ENCODE data around the gene DNAAF5. TPM values are rescaled to one million over a fixed set of nuclear protein-coding genes. Genes with fewer than 3 reads are reported as not detected.

Gene DNAAF5
- total and polyA plus RNA-seq, 2 of the 4 experiments (the other 2 are of a cell fraction), result 12.4 to 32.6 TPM

DNA sequence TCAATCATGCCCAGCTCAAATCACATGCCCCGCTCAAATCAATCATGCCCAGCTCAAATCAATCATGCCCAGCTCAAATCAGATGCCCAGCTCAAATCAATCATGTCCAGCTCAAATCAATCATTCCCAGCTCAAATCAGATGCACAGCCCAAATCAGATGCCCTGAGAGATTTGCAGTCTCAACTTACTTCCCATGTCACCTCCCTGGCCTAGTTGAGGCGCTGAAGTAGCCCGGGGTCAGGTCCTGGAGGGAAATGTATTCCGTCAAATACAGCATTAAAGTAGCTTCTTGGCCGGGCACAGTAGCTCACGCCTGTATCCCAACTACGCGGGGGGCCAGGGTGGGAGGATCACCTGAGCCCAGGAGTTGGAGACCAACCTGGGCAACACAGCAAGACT lies 16.3 kb downstream of the DNAAF5 start:
- no TSS peak for BruUV-seq (replicated peaks)
- Histone ChIP-seq H3K4me3 (ENCODE audit: insufficient read depth, low read depth, low read length) (no peak overlapping the region), H4K5ac (ENCODE audit: low read depth, low read length) (no peak overlapping the region), H2AK9ac (replicated peaks; ENCODE audit: low read depth, low read length, poor library complexity) (no peak overlapping the region), H2BK20ac (ENCODE audit: low read depth, low read length) (no peak overlapping the region), H3K36me3 (ENCODE audit: control insufficient read depth, insufficient read depth, low read length) (peaks cover 21% of the 10 kb centered on the region), H3K27me3 (ENCODE audit: control insufficient read depth, insufficient read depth, low read length) (no peaks in the 10 kb centered on the region), H3K9me3 (ENCODE audit: control insufficient read depth, insufficient read depth, low read length) (no peaks in the 10 kb centered on the region), H3K4me2 (ENCODE audit: low read depth, low read length) (no peak overlapping the region), H4K91ac (ENCODE audit: insufficient read depth, low read depth, low read length) (no peak overlapping the region), H3K9ac (ENCODE audit: low read depth, low read length) (no peak overlapping the region), H3K4me1 (ENCODE audit: control insufficient read depth, insufficient read depth, low read length) (no peaks in the 10 kb centered on the region), H3K9me1 (ENCODE audit: insufficient read depth, low read length) (0 out of 2 replicates have a peak, but pooled peaks cover 7% of the 10 kb centered on the region), H3K79me1 (ENCODE audit: low read depth in 1 of 2, low read length in 2 of 2) (peaks cover 2 to 34% of the 10 kb centered on the region in 2 experiments; a peak in 3 of 4 replicates), H3K56ac (ENCODE audit: extremely low read depth, insufficient read depth, low read length) (no peak overlapping the region), H2AK5ac (ENCODE audit: low read depth, low read length) (no peak overlapping the region), H4K8ac (ENCODE audit: low read depth in 2 of 2, low read length in 2 of 2) (no peak overlapping the region), H2BK120ac (ENCODE audit: low read depth, low read length) (no peak overlapping the region), H3K14ac (replicated peaks; ENCODE audit: low read depth, low read length) (no peak overlapping the region), H3K18ac (ENCODE audit: low read depth, low read length) (no peak overlapping the region), H2AFZ (replicated peaks; ENCODE audit: low read length, poor library complexity) (no peak overlapping the region), H2BK5ac (ENCODE audit: low read depth, low read length, poor library complexity, severe bottlenecking) (no peak overlapping the region), H3K4ac (ENCODE audit: low read depth, low read length) (no peak overlapping the region), H3K23ac (ENCODE audit: low read depth, low read length) (no peak overlapping the region), H4K20me1 (ENCODE audit: insufficient read depth, low read length) (peaks cover 6% of the 10 kb centered on the region; the same call in 1 of the 2 replicates), H2BK15ac (ENCODE audit: low read depth, low read length) (no peak overlapping the region), H3K27ac (ENCODE audit: insufficient read depth, low read length) (no peak overlapping the region)
- ChIA-PET CTCF (no interaction called here), POLR2A (ENCODE audit: unreplicated experiment) (no interaction called here)
- in situ Hi-C loops (cut with MboI; ENCODE audit: low sequenced_read_pairs), result no loop called here
- WGBS, 2 experiments (ENCODE audit: extremely low coverage in 2 of 2, insufficient read length in 1 of 2), result 100% methylated on average over 1 of the region's 8 CpGs; no CpG with 5 or more reads in 1 of the 2 experiments
- no peak for DNase-seq
- TF ChIP-seq MAZ (IDR thresholded peaks at IDR 0.05; ENCODE audit: borderline replicate concordance, low read depth, low read length), result no peak
- no peak for TF ChIP-seq CHD1 (IDR thresholded peaks at IDR 0.05; ENCODE audit: low read depth, low read length)
- TF ChIP-seq USF2 (IDR thresholded peaks at IDR 0.05; ENCODE audit: low read depth, low read length), result no peak
- no peak for TF ChIP-seq FOS (IDR thresholded peaks at IDR 0.05; ENCODE audit: low read depth, low read length)
- no peak for TF ChIP-seq MXI1 (IDR thresholded peaks at IDR 0.05; ENCODE audit: borderline replicate concordance, low read depth, low read length)
- no peak for TF ChIP-seq RFX5 (IDR thresholded peaks at IDR 0.05; ENCODE audit: low read depth, low read length)
- no peak for TF ChIP-seq RCOR1 (IDR thresholded peaks at IDR 0.05; ENCODE audit: insufficient replicate concordance, low read length)
- TF ChIP-seq CTCF (conservative IDR thresholded peaks at IDR 0.05; ENCODE audit: low read depth, low read length), result no peak
- TF ChIP-seq NFE2L2 (IDR thresholded peaks at IDR 0.05; ENCODE audit: low read depth, low read length), result no peak
- no peak for TF ChIP-seq CEBPB (IDR thresholded peaks at IDR 0.05; ENCODE audit: low read depth, low read length)
- TF ChIP-seq, protein P1, sequence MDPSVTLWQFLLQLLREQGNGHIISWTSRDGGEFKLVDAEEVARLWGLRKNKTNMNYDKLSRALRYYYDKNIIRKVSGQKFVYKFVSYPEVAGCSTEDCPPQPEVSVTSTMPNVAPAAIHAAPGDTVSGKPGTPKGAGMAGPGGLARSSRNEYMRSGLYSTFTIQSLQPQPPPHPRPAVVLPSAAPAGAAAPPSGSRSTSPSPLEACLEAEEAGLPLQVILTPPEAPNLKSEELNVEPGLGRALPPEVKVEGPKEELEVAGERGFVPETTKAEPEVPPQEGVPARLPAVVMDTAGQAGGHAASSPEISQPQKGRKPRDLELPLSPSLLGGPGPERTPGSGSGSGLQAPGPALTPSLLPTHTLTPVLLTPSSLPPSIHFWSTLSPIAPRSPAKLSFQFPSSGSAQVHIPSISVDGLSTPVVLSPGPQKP (IDR thresholded peaks at IDR 0.05; ENCODE audit: borderline replicate concordance, low read depth, low read length), result no peak
- TF ChIP-seq BHLHE40 (IDR thresholded peaks at IDR 0.05; ENCODE audit: low read depth, low read length), result no peak
- no peak for TF ChIP-seq SMC3 (IDR thresholded peaks at IDR 0.05; ENCODE audit: low read depth, low read length)
- no peak for TF ChIP-seq POLR2A (IDR thresholded peaks at IDR 0.05; ENCODE audit: low read depth, low read length)
- ATAC-seq (ENCODE audit: low read depth), result no peak
- intact Hi-C loops (cut with micrococcal nuclease), result no loop called here
- dilution Hi-C loops (cut with HindIII; ENCODE audit: low sequenced_read_pairs, unreplicated experiment), result no loop called here
